MCF 10A (cell line): ENCODE data around the gene HSD17B14. TPM values are rescaled to one million over a fixed set of nuclear protein-coding genes. Genes with fewer than 3 reads are reported as not detected.
"Not testable (repeated sequence)": the region's sequence is repeated elsewhere in the genome, so short reads cannot be mapped to it uniquely, and the experiment has no call there.

ENCODE experiments used
- BruUV-seq: library from RNA; stranded (reverse); fragments of 400-500 nt; replicated peaks from 2 replicates; lab custom pipeline; 2021; lab: Mats Ljungman, UMichigan
- CTCF ChIA-PET: fragments of 300-600 bp; sonication (Branson Sonifier 250); formaldehyde crosslinking; extraction: SDS; loops from one replicate; lab custom pipeline; 2021; ENCODE audit warnings: antibody characterized with exemption, inconsistent platforms; lab: Yijun Ruan, JAX
- POLR2A ChIA-PET: fragments of 300-600, 350-650 bp; sonication (Branson Sonifier 250); formaldehyde crosslinking; extraction: SDS; loops from one replicate; lab custom pipeline; 2020; ENCODE audit warnings: antibody characterized with exemption, inconsistent platforms; lab: Yijun Ruan, JAX
- DNase-seq: peaks from one replicate; pipeline ENCODE4 v3.0.0-alpha.2; 2018; ENCODE audit not compliant: unreplicated experiment
- H3K27ac Mint-ChIP-seq: one replicate; pipeline ENCODE4 v1.8.0; 2022; ENCODE audit warnings: mild to moderate bottlenecking, low read depth, mixed read lengths; ENCODE audit not compliant: unreplicated experiment
- H3K27me3 Mint-ChIP-seq: one replicate; pipeline ENCODE4 v1.8.0; 2022; ENCODE audit warnings: mixed read lengths; ENCODE audit not compliant: insufficient read depth, unreplicated experiment
- H3K36me3 Mint-ChIP-seq: one replicate; pipeline ENCODE4 v1.8.0; 2022; ENCODE audit warnings: mild to moderate bottlenecking, moderate library complexity, mixed read lengths; ENCODE audit not compliant: insufficient read depth, unreplicated experiment
- H3K4me1 Mint-ChIP-seq: one replicate; pipeline ENCODE4 v1.8.0; 2022; ENCODE audit warnings: mixed read lengths; ENCODE audit not compliant: insufficient read depth, unreplicated experiment
- H3K4me3 Mint-ChIP-seq: one replicate; pipeline ENCODE4 v1.8.0; 2022; ENCODE audit warnings: mild to moderate bottlenecking, moderate library complexity, mixed read lengths; ENCODE audit not compliant: unreplicated experiment
- H3K9me3 Mint-ChIP-seq: one replicate; pipeline ENCODE4 v1.8.0; 2022; ENCODE audit warnings: mixed read lengths; ENCODE audit not compliant: unreplicated experiment
- intact Hi-C: fragments of 100-400 bp; cut with micrococcal nuclease; formaldehyde crosslinking; loops from 2 replicates; pipeline ENCODE4 v1.14.1; 2022
- total RNA-seq: library from RNA; stranded (reverse); gene quantifications from 2 replicates; pipeline ENCODE4 v1.2.3, GENCODE V29; 2022
- TF ChIP-seq, protein P1 (sequence below): fragments of 200-600 bp; IDR thresholded peaks from one replicate; pipeline ENCODE4 v1.8.0; 2022; ENCODE audit warnings: antibody characterized with exemption, mild to moderate bottlenecking; ENCODE audit not compliant: unreplicated experiment

HSD17B14 gene
- total RNA-seq, 1 experiment from 2014 or later: 0.26 TPM

DNA sequence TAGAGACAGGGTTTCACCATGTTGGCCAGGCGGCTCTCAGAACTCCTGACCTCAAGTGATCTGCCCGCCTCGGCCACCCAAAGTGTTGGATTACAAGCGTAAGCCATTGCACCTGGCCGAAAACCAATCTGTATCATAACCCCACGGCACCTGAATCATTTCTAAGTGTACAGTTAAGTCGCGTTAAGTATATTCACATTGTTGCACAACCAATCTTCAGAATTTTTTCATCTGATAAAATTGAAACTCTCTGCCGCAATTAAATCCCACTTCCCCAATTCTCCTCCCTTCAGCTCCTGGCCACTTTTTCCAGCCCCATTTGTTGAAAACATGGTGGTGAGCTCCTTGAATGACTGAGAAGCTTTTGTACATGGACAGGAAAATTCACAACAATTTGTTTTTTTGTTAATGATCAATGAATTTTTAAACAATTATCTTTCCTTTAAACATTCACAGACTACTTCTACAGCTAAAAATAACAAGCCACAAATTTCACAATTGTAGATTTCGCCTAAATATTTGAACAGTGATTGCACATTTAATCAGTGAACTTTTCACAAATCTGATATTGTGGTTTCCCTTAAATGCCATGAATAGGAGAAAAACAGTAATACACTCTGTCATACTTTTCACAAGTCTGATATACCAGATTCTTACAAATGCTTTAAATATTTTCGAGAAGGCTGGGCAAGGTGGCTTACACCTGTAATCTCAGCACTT, 67.1 kb downstream of the HSD17B14 start:
- Mint-ChIP-seq H3K36me3 (peaks cover under 1% of the 10 kb centered on the region), H3K4me3 (no peak overlapping the region), H3K27ac (no peak overlapping the region), H3K4me1 (peaks cover 11% of the 10 kb centered on the region), H3K9me3 (no peaks in the 10 kb centered on the region), H3K27me3 (peaks cover 17% of the 10 kb centered on the region)
- intact Hi-C loops: no loop called here
- TF ChIP-seq, protein P1, sequence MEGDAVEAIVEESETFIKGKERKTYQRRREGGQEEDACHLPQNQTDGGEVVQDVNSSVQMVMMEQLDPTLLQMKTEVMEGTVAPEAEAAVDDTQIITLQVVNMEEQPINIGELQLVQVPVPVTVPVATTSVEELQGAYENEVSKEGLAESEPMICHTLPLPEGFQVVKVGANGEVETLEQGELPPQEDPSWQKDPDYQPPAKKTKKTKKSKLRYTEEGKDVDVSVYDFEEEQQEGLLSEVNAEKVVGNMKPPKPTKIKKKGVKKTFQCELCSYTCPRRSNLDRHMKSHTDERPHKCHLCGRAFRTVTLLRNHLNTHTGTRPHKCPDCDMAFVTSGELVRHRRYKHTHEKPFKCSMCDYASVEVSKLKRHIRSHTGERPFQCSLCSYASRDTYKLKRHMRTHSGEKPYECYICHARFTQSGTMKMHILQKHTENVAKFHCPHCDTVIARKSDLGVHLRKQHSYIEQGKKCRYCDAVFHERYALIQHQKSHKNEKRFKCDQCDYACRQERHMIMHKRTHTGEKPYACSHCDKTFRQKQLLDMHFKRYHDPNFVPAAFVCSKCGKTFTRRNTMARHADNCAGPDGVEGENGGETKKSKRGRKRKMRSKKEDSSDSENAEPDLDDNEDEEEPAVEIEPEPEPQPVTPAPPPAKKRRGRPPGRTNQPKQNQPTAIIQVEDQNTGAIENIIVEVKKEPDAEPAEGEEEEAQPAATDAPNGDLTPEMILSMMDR: no peak
- DNase-seq: no peak
- ChIA-PET CTCF (interaction anchor here (1.1 to 2.8 kb wide), 2 partner anchors 10 to 19 kb away, joined by 3 to 14 read pairs; no protein-coding TSS in a partner anchor), POLR2A (no interaction called here)
- BruUV-seq: no TSS peak

DNA sequence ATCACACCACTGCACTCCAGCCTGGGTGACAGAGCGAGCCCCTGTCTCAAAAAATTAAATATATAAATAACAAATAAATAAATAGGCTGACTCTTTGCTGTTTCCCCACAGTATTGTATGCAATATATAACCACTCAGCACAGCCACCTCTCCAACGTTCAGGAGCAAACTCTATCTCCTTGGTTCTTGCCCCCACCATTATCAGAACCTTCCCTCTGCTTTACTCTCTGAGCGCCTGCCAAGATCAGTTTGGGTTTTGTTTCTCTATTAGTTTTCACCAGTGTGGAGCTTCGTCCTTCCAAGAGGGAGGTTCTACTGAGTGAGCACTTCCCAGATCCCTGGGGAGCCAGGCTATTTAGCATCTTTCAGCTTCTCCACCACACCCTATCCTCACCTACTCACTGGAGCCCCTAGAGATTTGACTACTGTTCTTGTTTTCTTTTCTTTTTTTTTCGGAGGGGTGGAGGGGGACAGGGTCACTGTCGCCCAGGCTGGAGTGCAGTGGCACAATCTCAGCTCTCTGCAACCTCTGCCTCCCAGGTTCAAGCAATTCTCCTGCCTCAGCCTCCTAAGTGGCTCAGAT, 68.0 kb downstream of the HSD17B14 start:
- CTCF ChIA-PET: interaction anchor here (0.6 to 1.1 kb wide), 3 partner anchors 9 to 752 kb away, joined by 3 read pairs; no protein-coding TSS in a partner anchor
- H3K4me1 Mint-ChIP-seq: peaks cover 11% of the 10 kb centered on the region

DNA sequence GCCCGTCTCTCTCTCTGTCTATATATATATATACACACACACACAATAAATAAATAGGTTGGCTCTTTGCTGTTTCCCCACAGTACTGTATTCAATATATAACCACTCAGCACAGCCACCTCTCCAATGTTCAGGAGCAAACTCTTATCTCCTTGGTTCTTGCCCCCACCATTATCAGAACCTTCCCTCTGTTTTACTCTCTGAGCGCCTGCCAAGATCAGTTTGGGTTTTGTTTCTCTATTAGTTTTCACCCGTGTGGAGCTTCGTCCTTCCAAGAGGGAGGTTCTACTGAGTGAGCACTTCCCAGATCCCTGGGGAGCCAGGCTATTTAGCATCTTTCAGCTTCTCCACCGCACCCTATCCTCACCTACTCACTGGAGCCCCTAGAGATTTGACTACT, 70.5 kb downstream of the HSD17B14 start:
- H3K27me3 Mint-ChIP-seq: peaks cover 42% of the 10 kb centered on the region
- intact Hi-C loops, H3K4me1 Mint-ChIP-seq, H3K9me3 Mint-ChIP-seq, DNase-seq, H3K36me3 Mint-ChIP-seq, H3K27ac Mint-ChIP-seq, CTCF ChIA-PET, POLR2A ChIA-PET, BruUV-seq, H3K4me3 Mint-ChIP-seq: not testable (repeated sequence)

More for the DNA sequence above, 68.0 kb downstream of the HSD17B14 start:
- H3K27me3 Mint-ChIP-seq: peaks cover 18% of the 10 kb centered on the region
- H3K36me3 Mint-ChIP-seq, intact Hi-C loops, POLR2A ChIA-PET, H3K4me3 Mint-ChIP-seq, DNase-seq, H3K9me3 Mint-ChIP-seq, H3K27ac Mint-ChIP-seq, BruUV-seq: not testable (repeated sequence)

Other genes starting within 250 kb of the HSD17B14 start
- not detected in 2 replicates for gene SPACA4, start 229.7 kb downstream of the HSD17B14 start, total RNA-seq
- gene FAM83E, start 221.4 kb downstream of the HSD17B14 start, total RNA-seq: 0.89 and 2.8 TPM in 2 replicates
- gene RPL18, start 217.3 kb downstream of the HSD17B14 start, total RNA-seq: 1,536 and 1,736 TPM in 2 replicates
- 16.3 and 18.2 TPM in 2 replicates for gene SPHK2, start 217.0 kb downstream of the HSD17B14 start, total RNA-seq
- gene DBP, start 199.1 kb downstream of the HSD17B14 start, total RNA-seq: 0.25 and 0.56 TPM in 2 replicates
- 2.6 and 2.9 TPM in 2 replicates for gene CA11, start 190.3 kb downstream of the HSD17B14 start, total RNA-seq
- gene NTN5, start 163.5 kb downstream of the HSD17B14 start, total RNA-seq: 0.17 TPM in 1 of 2 replicates, not detected in the other
- not detected in 2 replicates for gene FUT2, start 140.5 kb downstream of the HSD17B14 start, total RNA-seq
- gene MAMSTR, start 116.8 kb downstream of the HSD17B14 start, total RNA-seq: 0.22 and 0.65 TPM in 2 replicates
- gene RASIP1, start 95.9 kb downstream of the HSD17B14 start, total RNA-seq: 1.9 and 3.0 TPM in 2 replicates
- 3.5 and 4.2 TPM in 2 replicates for gene IZUMO1, start 89.6 kb downstream of the HSD17B14 start, total RNA-seq
- 10.5 and 14.7 TPM in 2 replicates for gene FUT1, start 83.8 kb downstream of the HSD17B14 start, total RNA-seq
- 0.49 and 0.93 TPM in 2 replicates for gene FGF21, start 81.0 kb downstream of the HSD17B14 start, total RNA-seq
- 40.7 and 48.2 TPM in 2 replicates for gene BCAT2, start 25.5 kb downstream of the HSD17B14 start, total RNA-seq
- 10.1 and 11.9 TPM in 2 replicates for gene PLEKHA4, start 32.1 kb upstream of the HSD17B14 start, total RNA-seq
- gene PPP1R15A, start 35.9 kb upstream of the HSD17B14 start, total RNA-seq: 207 and 248 TPM in 2 replicates
- not detected in 2 replicates for gene TULP2, start 62.3 kb upstream of the HSD17B14 start, total RNA-seq
- 61.4 and 76.8 TPM in 2 replicates for gene NUCB1, start 63.8 kb upstream of the HSD17B14 start, total RNA-seq
- not detected in 2 replicates for gene DHDH, start 97.2 kb upstream of the HSD17B14 start, total RNA-seq
- gene BAX, start 118.4 kb upstream of the HSD17B14 start, total RNA-seq: 130 and 152 TPM in 2 replicates
- 275 and 390 TPM in 2 replicates for gene FTL, start 128.8 kb upstream of the HSD17B14 start, total RNA-seq
- gene GYS1, start 156.8 kb upstream of the HSD17B14 start, total RNA-seq: 29.7 and 42.7 TPM in 2 replicates
- gene RUVBL2, start 157.4 kb upstream of the HSD17B14 start, total RNA-seq: 126 and 156 TPM in 2 replicates
- not detected in 2 replicates for gene LHB, start 180.6 kb upstream of the HSD17B14 start, total RNA-seq
- gene CGB3, start 187.8 kb upstream of the HSD17B14 start, total RNA-seq: not detected in 2 replicates
- gene CGB2, start 195.4 kb upstream of the HSD17B14 start, total RNA-seq: not detected in 2 replicates
- not detected in 2 replicates for gene CGB1, start 200.4 kb upstream of the HSD17B14 start, total RNA-seq
- not detected in 2 replicates for gene CGB5, start 207.4 kb upstream of the HSD17B14 start, total RNA-seq
- gene CGB8, start 212.6 kb upstream of the HSD17B14 start, total RNA-seq: 1.3 TPM in 1 of 2 replicates, not detected in the other
- 2.3 and 2.5 TPM in 2 replicates for gene CGB7, start 221.3 kb upstream of the HSD17B14 start, total RNA-seq
- 6.0 and 7.8 TPM in 2 replicates for gene NTF4, start 228.3 kb upstream of the HSD17B14 start, total RNA-seq
- not detected in 2 replicates for gene KCNA7, start 236.2 kb upstream of the HSD17B14 start, total RNA-seq
- gene SNRNP70, start 249.0 kb upstream of the HSD17B14 start, total RNA-seq: 199 and 200 TPM in 2 replicates